A549 (cell line): ENCODE results near the gene CAMTA1. TPM values are rescaled to one million over a fixed set of nuclear protein-coding genes. Genes with fewer than 3 reads are reported as not detected.

Source experiments
- ATAC-seq, 2 experiments: fragments of 200-7000 bp in 1 of 2; fragments of >200 bp in 1 of 2; cut with Nextera tagmentation in 1 of 2; cut with Tn5 transposase in 1 of 2; 3 replicates each; pipeline versions ENCODE4 v1.8.0 to v1.9.1; 2018 to 2020; ENCODE audit warnings: mild to moderate bottlenecking in 1 of 2, moderate library complexity in 1 of 2
- CTCF ChIA-PET: fragments of 300-600 bp; sonication (Branson Sonifier 250); formaldehyde crosslinking; extraction: SDS; loops from one replicate; lab custom pipeline; 2021; ENCODE audit warnings: antibody characterized with exemption, inconsistent platforms; lab: Yijun Ruan, JAX
- POLR2A ChIA-PET: fragments of 350-600 bp; formaldehyde crosslinking; extraction: SDS; loops from one replicate; lab custom pipeline; 2021; ENCODE audit warnings: antibody characterized with exemption, inconsistent platforms; lab: Yijun Ruan, JAX
- DNase-seq, 2 experiments: peaks; one replicate each; pipeline versions ENCODE4 v3.0.0 to v3.0.0-alpha.2; 2011 to 2016; ENCODE audit warnings: low read depth in 1 of 2, low spot score in 1 of 2
- FAIRE-seq: peaks from 2 replicates; lab custom pipeline; 2011; peaks lifted over from hg19 to GRCh38; lab: Jason Lieb, UNC
- H3K27ac ChIP-seq, 2 experiments: fragments of >200 bp; sonication (Bioruptor Twin); formaldehyde crosslinking; 3 replicates each; pipeline ENCODE4 v1.5.1; 2016 to 2017
- H3K4me1 ChIP-seq: fragments of >200 bp; sonication (Bioruptor Twin); formaldehyde crosslinking; 3 replicates; pipeline ENCODE4 v1.6.1; 2016
- H3K4me2 ChIP-seq: fragments of >200 bp; sonication (Bioruptor Twin); formaldehyde crosslinking; 3 replicates; pipeline ENCODE4 v1.6.1; 2016
- H3K4me3 ChIP-seq: fragments of >200 bp; sonication (Bioruptor Twin); formaldehyde crosslinking; 3 replicates; pipeline ENCODE4 v1.5.1; 2016
- H3K9me3 ChIP-seq: fragments of >200 bp; sonication (Bioruptor Twin); formaldehyde crosslinking; 3 replicates; pipeline ENCODE4 v1.6.1; 2016
- ATOH8 ChIP-seq: fragments of 250-450 bp; sonication (Bioruptor Pico); IDR thresholded peaks from 2 replicates; pipeline ENCODE4 v1.5.0; 2020; ENCODE audit warnings: low read depth, mild to moderate bottlenecking, moderate library complexity
- CBX2 ChIP-seq: fragments of 200-600 bp; sonication (generic); IDR thresholded peaks from 2 replicates; pipeline ENCODE4 v1.6.1; 2016; ENCODE audit warnings: low read depth, mild to moderate bottlenecking, borderline replicate concordance
- CHD2 ChIP-seq: fragments of 150-350 bp; IDR thresholded peaks from 2 replicates; pipeline ENCODE4 v1.6.1; 2014; ENCODE audit warnings: low read length; ENCODE audit not compliant: partially characterized antibody
- CHD4 ChIP-seq: fragments of 200-600 bp; sonication (generic); IDR thresholded peaks from 2 replicates; pipeline ENCODE4 v1.6.1; 2016; ENCODE audit warnings: antibody characterized with exemption, mild to moderate bottlenecking, borderline replicate concordance
- E2F6 ChIP-seq: IDR thresholded peaks from 2 replicates; pipeline ENCODE4 v1.6.1; 2012; ENCODE audit warnings: low read depth, borderline replicate concordance
- EHMT2 ChIP-seq: fragments of 200-600 bp; sonication (generic); IDR thresholded peaks from 2 replicates; pipeline ENCODE4 v1.6.1; 2016; ENCODE audit warnings: antibody characterized with exemption, low read depth, mild to moderate bottlenecking, moderate library complexity
- FOXS1 ChIP-seq: fragments of 250-450 bp; sonication (Bioruptor Pico); IDR thresholded peaks from 2 replicates; pipeline ENCODE4 v1.5.0; 2020; ENCODE audit warnings: mild to moderate bottlenecking, moderate library complexity
- HEYL ChIP-seq: fragments of 250-450 bp; sonication (Bioruptor Pico); IDR thresholded peaks from 2 replicates; pipeline ENCODE4 v1.8.0; 2021; ENCODE audit warnings: mild to moderate bottlenecking, moderate library complexity
- JUN ChIP-seq, 2 experiments: fragments of >200 bp; sonication (Bioruptor Twin); formaldehyde crosslinking; IDR thresholded peaks; 2 replicates in 1 of 2; 3 replicates in 1 of 2; pipeline ENCODE4 v1.6.1; 2016 to 2017
- JUNB ChIP-seq: fragments of >200 bp; sonication (Bioruptor Twin); formaldehyde crosslinking; IDR thresholded peaks from 2 replicates; pipeline ENCODE4 v1.6.1; 2016
- KDM1A ChIP-seq: fragments of 200-600 bp; sonication (generic); IDR thresholded peaks from 2 replicates; pipeline ENCODE4 v1.6.1; 2016; ENCODE audit warnings: low read depth, mild to moderate bottlenecking
- KDM5A ChIP-seq: fragments of 200-600 bp; sonication (generic); IDR thresholded peaks from 2 replicates; pipeline ENCODE4 v1.6.1; 2016; ENCODE audit warnings: antibody characterized with exemption, mild to moderate bottlenecking
- MAFK ChIP-seq: fragments of 450-650 bp; IDR thresholded peaks from 2 replicates; pipeline ENCODE4 v1.6.1; 2014; ENCODE audit not compliant: partially characterized antibody
- MAZ ChIP-seq: fragments of 150-350 bp; IDR thresholded peaks from 2 replicates; pipeline ENCODE4 v1.6.1; 2014; ENCODE audit warnings: antibody characterized with exemption, low read depth, low read length, borderline replicate concordance
- NR3C1 ChIP-seq: fragments of >200 bp; sonication (Bioruptor Twin); formaldehyde crosslinking; IDR thresholded peaks from 3 replicates; pipeline ENCODE4 v1.6.1; 2017
- PBX3 ChIP-seq: IDR thresholded peaks from 2 replicates; pipeline ENCODE4 v1.6.1; 2012
- RARB ChIP-seq: fragments of 250-450 bp; sonication (Bioruptor Pico); IDR thresholded peaks from 2 replicates; pipeline ENCODE4 v1.8.0; 2021; ENCODE audit warnings: mild to moderate bottlenecking, moderate library complexity
- RCOR1 ChIP-seq: fragments of 150-350 bp; IDR thresholded peaks from 2 replicates; pipeline ENCODE4 v1.6.1; 2014; ENCODE audit warnings: antibody characterized with exemption, low read length, low read depth
- REST ChIP-seq: fragments of 200-600 bp; sonication (generic); IDR thresholded peaks from 2 replicates; pipeline ENCODE4 v1.6.1; 2016; ENCODE audit warnings: antibody characterized with exemption, mild to moderate bottlenecking, moderate library complexity
- SMC3 ChIP-seq: fragments of >200 bp; sonication (Bioruptor Twin); formaldehyde crosslinking; IDR thresholded peaks from 3 replicates; pipeline ENCODE4 v1.6.1; 2018; ENCODE audit warnings: inconsistent platforms
- TP53 ChIP-seq: fragments of 250-450 bp; sonication (Bioruptor Pico); IDR thresholded peaks from 2 replicates; pipeline ENCODE4 v1.5.0; 2021; ENCODE audit warnings: mild to moderate bottlenecking, moderate library complexity
- ZC3H11A ChIP-seq: fragments of 450-650 bp; IDR thresholded peaks from 2 replicates; pipeline ENCODE4 v1.6.1; 2014; ENCODE audit warnings: antibody characterized with exemption, mild to moderate bottlenecking
- ZFP36 ChIP-seq: fragments of 450-650 bp; IDR thresholded peaks from 2 replicates; pipeline ENCODE4 v1.6.1; 2014; ENCODE audit warnings: borderline replicate concordance; ENCODE audit not compliant: partially characterized antibody
- ZSCAN20 ChIP-seq: fragments of 250-450 bp; sonication (Bioruptor Pico); IDR thresholded peaks from 2 replicates; pipeline ENCODE4 v1.8.0; 2022; ENCODE audit warnings: mild to moderate bottlenecking, moderate library complexity
- WGBS: methylation state at CpG from one replicate; pipeline ENCODE4 v1.1.6; 2017; ENCODE audit errors: missing lambda C conversion rate; 5-methylcytosine and 5-hydroxymethylcytosine counted together
- polyA plus RNA-seq, 4 experiments: library from polyadenylated mRNA; depleted of rRNA in 3 of 4; stranded (reverse); fragments of >200 nt; fragmentation: RNase III in 1 of 4; extraction: RNeasy Plus Mini Kit Qiagen cat#74134 plus additional on column Dnase treatment in 1 of 4; gene quantifications; 2 replicates in 3 of 4; 3 replicates in 1 of 4; pipeline ENCODE4 v1.2.3, GENCODE V29; 2011 to 2017
- TF ChIP-seq, protein P1 (sequence below): fragments of >200 bp; sonication (Bioruptor Twin); formaldehyde crosslinking; IDR thresholded peaks from 3 replicates; pipeline ENCODE4 v1.6.1; 2016
- TF ChIP-seq, protein P2 (sequence below): fragments of 250-450 bp; sonication (Bioruptor Pico); IDR thresholded peaks from 2 replicates; pipeline ENCODE4 v1.5.0; 2021; ENCODE audit warnings: mild to moderate bottlenecking, moderate library complexity, borderline replicate concordance
- TF ChIP-seq, protein P3 (sequence below): IDR thresholded peaks from 2 replicates; pipeline ENCODE4 v1.6.1; 2012

The CAMTA1 gene
- polyA plus RNA-seq, 2 of the 4 experiments (the other 2 are of a cell fraction), result 58.8 to 75.0 TPM

GRCh38 chr1:6956488-6957159 is 171.4 kb downstream of the CAMTA1 start:
- no peak for DNase-seq

DNA sequence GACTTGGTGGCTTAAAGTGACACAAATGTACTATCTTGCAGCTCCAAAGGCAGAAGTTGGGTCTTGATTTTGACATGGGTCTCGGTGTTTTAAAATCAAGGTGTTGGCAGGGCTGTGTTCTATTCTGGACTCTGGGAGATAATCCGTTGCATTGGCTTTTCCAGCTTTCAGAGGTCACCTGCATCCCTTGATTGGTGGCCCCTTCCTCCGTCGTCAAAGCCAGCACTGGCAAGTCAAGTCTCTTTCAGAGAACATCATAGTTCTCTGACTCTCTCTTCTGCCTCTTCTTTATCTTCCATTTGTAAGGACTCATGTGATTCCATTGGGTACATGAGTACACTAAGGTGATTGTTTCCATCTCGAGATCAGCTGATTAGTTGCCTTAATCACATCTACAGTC is 172.1 kb downstream of the CAMTA1 start:
- no peak overlapping the region for H3K4me3 ChIP-seq
- H3K4me1 ChIP-seq, result peaks cover 6% of the 10 kb centered on the region
- no peak for ATAC-seq
- TF ChIP-seq HEYL (CRISPR knock-in tag) (no peak), KDM1A (no peak), PBX3 (no peak), MAFK (no peak), ZC3H11A (no peak), TP53 (CRISPR knock-in tag) (no peak), JUNB (no peak), MAZ (no peak), FOXS1 (CRISPR knock-in tag) (no peak), RARB (no peak), CBX2 (no peak), CHD2 (no peak), ATOH8 (CRISPR knock-in tag) (no peak)
- TF ChIP-seq, protein P1, sequence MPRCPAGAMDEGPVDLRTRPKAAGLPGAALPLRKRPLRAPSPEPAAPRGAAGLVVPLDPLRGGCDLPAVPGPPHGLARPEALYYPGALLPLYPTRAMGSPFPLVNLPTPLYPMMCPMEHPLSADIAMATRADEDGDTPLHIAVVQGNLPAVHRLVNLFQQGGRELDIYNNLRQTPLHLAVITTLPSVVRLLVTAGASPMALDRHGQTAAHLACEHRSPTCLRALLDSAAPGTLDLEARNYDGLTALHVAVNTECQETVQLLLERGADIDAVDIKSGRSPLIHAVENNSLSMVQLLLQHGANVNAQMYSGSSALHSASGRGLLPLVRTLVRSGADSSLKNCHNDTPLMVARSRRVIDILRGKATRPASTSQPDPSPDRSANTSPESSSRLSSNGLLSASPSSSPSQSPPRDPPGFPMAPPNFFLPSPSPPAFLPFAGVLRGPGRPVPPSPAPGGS, result no peak
- TF ChIP-seq, protein P2, sequence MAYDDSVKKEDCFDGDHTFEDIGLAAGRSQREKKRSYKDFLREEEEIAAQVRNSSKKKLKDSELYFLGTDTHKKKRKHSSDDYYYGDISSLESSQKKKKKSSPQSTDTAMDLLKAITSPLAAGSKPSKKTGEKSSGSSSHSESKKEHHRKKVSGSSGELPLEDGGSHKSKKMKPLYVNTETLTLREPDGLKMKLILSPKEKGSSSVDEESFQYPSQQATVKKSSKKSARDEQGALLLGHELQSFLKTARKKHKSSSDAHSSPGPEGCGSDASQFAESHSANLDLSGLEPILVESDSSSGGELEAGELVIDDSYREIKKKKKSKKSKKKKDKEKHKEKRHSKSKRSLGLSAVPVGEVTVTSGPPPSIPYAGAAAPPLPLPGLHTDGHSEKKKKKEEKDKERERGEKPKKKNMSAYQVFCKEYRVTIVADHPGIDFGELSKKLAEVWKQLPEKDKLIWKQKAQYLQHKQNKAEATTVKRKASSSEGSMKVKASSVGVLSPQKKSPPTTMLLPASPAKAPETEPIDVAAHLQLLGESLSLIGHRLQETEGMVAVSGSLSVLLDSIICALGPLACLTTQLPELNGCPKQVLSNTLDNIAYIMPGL (CRISPR knock-in tag), result no peak
- 75% methylated on average over 5 of the region's 5 CpGs for WGBS
- FAIRE-seq, result no peak
- no peak overlapping the region for H3K27ac ChIP-seq
- CTCF ChIA-PET, result no interaction called here
- H3K9me3 ChIP-seq, result no peaks in the 10 kb centered on the region
- POLR2A ChIA-PET, result no interaction called here
- no peak overlapping the region for H3K4me2 ChIP-seq
- no peak for DNase-seq

More at GRCh38 chr1:6956488-6957159, 171.4 kb downstream of the CAMTA1 start:
- H3K4me1 ChIP-seq, result peaks cover 5% of the 10 kb centered on the region
- H3K27ac ChIP-seq, result no peak overlapping the region
- H3K4me3 ChIP-seq, result no peak overlapping the region
- POLR2A ChIA-PET, result no interaction called here
- 65% methylated on average over 11 of the region's 11 CpGs for WGBS
- TF ChIP-seq REST (no peak), CHD4 (no peak), HEYL (CRISPR knock-in tag) (no peak), SMC3 (no peak), ZSCAN20 (no peak), NR3C1 (no peak), ZFP36 (no peak), KDM5A (no peak), E2F6 (no peak), JUN (IDR thresholded peaks at IDR 0.05) (no peak), RARB (no peak), EHMT2 (no peak), KDM1A (no peak), RCOR1 (no peak)
- TF ChIP-seq, protein P3, sequence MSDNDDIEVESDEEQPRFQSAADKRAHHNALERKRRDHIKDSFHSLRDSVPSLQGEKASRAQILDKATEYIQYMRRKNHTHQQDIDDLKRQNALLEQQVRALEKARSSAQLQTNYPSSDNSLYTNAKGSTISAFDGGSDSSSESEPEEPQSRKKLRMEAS, result no peak
- ATAC-seq (no peak), FAIRE-seq (no peak)
- CTCF ChIA-PET, result interaction anchor here (1.3 kb wide), 1 partner anchor 9 kb away, joined by 3 read pairs; no protein-coding TSS in a partner anchor
- no peaks in the 10 kb centered on the region for H3K9me3 ChIP-seq
- H3K4me2 ChIP-seq, result no peak overlapping the region
